GM18867 (cell line): ENCODE results near the gene ALG14.

Source experiments
- ATAC-seq: cut with Tn5 transposase; IDR thresholded peaks from one replicate; pipeline ENCODE4 v1.9.1; 2021; ENCODE audit warnings: mild to moderate bottlenecking, moderate library complexity; ENCODE audit not compliant: unreplicated experiment

Gene ALG14

DNA sequence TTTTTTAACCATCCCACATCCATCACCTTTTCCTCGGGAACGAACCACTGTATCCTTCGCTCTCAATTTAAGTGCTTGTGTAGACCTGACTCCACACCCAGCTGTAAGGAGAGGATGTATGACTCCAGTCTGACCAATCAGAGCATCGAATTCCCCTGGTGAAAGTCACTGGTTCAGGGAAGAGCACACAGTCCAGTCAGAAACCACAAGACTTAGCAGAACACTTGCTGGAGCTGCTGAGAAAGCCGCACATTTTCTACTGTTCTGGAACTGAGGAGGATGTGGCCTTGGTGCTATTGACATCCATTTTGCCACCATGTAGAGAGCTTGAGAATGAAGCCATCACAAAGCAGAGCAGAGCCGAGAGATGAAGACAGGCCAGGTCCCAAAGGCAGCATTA is 86.0 kb downstream of the ALG14 start:
- ATAC-seq, result no peak

DNA sequence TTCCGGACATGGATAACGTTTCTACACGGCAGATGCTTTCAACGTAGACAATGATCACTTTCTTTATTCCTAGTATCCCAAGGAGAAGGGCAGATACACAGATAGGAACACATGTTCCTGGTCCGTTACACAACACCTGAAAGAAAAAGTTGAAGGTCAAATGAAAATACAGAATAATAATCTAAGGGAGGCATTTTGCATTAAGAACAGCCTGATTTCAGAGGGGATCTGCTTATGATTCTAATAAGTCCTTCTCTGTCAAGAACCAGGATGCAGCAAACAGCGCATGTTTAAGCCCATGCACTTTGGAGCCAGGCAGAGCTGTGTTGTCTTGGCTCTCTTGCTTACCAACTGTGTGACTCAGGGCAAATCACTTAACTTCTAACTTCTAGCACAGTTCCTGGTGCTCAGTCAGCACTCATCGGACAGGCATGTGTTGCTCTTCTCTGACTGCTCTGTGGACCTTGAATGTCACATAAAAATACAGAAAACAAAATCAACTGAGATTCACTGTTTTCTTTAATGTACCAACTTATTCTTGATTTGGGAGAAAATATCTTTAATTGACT is 89.5 kb downstream of the ALG14 start:
- no peak for ATAC-seq

DNA sequence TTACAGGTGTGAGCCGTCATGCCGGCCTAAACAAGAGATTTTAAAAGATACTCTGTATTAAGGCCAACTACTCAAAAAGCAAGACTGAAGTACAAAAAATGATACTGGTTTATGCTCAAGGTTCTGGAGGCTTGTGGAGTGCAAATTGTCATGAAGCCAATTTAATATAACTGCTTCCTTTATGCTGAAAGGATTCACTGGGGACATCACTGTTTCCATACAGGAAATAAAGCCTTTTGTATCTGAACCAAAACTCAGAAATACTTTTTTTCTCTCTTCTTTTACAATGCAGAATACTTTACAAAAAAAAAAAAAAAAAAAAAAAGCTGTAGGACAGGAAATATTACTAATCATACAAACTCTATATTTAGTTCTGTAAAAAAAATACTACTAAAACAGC is 90.4 kb downstream of the ALG14 start:
- ATAC-seq, result no peak

- ATAC-seq, result no peak
Observed at GRCh38 chr1:94981575-94981973, 91.2 kb downstream of the ALG14 start.

GRCh38 chr1:94980582-94981574 is 91.9 kb downstream of the ALG14 start:
- ATAC-seq, result no peak

DNA sequence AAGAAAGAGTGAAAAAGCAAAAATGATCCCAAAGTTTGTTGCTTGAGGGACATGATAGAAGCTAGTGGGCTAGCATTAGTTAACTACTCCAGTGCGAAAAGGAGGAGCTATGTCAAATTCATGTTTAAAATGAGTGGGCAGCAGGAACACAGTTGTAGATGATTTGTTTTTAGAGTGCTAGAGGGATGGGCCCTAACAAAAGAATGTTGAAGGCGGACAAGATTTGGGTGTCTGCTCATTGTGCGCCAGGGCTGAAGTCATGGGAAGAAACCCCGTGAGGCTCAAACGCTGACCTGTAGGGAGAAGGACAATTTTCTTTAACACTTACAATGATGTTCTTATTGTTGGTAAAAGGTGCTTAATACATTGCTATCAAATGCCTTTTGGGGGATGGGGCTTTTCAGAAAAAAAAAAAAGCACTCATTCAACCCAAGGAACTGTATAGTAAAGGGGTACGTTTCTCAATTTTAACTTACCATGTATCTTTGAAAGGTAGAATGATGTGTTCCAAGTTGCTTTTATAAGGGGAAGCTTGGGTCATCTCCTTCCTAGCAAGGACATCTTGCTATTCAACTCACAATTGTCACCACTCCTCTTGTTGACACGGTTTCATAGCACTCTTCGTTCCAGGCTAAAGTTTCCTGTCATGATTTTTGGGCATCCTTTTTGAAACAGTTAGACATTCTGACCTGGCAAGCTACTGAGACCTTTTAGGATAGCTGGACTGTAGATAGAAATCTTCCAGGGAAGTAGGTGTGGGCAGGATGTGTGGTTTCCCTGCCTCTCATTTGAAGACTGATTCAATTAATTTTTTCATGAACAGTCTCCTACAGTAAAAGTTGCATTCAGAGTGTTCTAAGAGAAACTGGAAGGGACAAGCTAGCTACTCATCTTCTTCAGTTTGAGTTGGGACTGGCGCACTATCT is 92.8 kb downstream of the ALG14 start:
- no peak for ATAC-seq

DNA sequence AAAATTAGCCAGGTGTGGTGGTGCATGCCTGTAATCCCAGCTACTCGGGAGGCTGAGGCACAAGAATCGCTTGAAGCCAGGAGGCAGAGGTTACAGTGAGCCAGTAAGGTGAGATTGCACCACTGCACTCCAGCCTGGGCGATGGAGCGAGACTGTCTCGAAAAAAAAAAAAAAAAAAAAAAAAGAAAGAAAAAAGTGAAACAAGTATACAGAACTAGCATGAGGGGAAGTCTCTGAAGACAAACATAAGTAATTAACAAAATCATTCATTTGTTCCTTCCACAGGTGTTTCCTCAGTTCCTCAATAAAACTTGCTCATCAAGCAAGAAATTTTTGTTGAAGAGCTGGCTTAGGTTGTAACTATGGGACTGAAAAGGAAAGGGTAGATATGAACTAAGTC is 93.6 kb downstream of the ALG14 start:
- no peak for ATAC-seq

DNA sequence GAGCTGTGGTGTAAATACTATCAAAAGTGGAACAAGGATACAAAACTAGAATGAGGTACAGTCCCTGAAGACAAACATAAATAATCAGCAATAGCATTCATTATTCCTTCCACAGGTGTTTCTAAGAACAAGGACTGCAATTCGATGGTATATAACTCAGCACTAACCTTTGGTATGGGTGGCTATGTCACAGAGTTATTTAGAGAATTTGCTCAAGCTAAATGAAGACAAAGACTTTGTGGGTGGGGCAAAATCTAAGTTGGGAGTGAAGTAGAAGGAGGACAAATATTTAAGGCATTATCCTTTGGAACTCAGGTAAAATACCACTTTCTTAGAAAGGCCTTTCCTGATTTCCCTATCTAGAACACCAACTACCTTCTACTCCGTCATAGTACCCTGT is 94.3 kb downstream of the ALG14 start:
- ATAC-seq, result no peak

DNA sequence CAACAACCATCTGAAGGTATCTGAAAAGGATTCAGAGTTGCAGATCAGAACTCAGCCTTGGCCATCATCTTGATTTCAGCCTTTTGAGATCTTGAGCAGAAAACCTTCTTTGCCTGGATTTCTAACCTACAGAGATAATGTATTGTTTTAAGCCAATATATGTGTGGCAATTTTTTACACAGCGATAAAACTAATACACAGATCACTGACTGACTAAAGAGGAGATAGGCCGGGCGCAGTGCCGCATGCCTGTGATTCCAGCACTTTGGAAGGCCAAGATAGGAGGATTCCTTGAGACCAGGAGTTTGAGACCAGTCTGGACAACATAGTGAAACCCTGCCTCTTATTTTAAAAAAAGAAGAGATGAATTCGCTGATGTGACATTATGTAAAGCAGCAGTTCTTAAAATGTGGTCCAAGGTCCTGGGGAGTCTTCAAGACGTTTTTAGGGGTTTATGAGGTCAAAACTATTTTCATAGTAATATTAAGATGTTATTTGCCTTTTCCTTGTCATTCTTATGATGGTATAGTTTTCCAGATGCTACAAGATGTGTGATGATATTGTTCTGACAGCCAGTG is 95.7 kb downstream of the ALG14 start:
- no peak for ATAC-seq

DNA sequence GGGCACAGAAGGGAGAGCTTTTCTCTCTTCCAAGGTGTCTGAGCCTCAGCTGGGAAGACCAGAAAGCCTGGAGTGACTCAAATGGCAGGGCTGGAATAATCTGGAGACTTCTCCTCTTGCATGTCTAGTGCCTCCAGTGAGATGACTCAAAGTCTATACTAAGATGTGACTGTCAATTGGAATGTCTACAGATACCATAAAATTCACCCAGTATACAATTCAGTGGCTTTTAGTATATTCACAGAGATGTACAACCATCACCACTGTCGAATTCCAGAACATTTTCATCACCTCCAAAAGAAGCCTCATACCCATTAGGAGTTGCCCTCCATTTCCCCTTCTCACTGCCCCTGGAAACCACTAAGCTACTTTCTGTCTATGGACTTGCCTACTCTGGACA is 97.9 kb downstream of the ALG14 start:
- ATAC-seq, result no peak

GRCh38 chr1:94974241-94974640 is 98.5 kb downstream of the ALG14 start:
- ATAC-seq, result no peak

DNA sequence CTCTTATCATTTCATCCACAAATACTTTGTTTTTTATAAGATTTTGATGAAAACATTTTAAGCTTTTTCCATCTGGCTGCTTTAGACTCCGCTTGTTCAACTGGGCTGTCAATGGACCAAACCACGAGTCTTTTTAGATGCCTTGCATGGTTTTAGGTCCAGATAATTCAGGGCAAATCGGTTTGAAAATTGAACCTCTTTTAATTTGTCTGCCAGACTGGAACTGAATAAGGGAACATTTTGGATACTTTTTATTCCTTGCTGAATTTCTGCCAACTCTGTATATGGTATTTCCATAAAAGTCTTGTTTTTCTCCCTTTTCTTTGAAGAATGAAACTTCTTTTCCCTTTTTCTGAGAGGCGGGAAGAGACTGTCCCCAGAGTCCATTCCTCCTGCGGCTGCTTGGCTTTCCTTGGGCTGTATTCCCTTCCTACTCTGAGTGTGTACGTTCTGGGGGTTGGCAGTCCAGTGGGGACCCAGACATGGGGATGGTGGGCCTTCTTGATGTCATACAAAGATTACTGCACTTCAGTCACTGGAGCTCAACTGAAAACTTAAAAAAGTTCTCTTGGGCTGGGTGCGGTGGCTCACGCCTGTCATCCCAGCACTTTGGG is 99.3 kb downstream of the ALG14 start:
- no peak for ATAC-seq

- ATAC-seq, result no peak
Observed at GRCh38 chr1:94971491-94971924, 101.2 kb downstream of the ALG14 start.

- no peak for ATAC-seq
Observed at GRCh38 chr1:94970783-94971182, 102.0 kb downstream of the ALG14 start.

DNA sequence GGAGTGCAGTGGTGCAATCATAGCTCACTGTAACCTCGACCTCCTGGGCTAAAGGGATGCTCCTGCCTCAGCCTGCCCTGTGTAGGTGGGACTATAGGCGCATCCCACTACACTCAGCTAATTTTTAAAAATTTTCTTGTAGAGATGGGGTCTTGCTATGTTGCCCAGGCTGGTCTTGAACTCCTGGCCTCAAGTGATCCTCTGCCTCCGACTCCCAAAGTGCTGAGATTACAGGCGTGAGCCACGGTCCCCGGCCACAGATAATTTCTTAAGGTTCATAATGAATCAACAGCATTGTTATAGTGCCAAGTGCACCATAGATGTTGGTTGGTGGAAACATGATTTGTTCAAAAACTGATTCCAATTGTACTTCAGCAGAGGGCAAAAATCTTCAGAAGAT is 103.6 kb downstream of the ALG14 start:
- ATAC-seq, result no peak

DNA sequence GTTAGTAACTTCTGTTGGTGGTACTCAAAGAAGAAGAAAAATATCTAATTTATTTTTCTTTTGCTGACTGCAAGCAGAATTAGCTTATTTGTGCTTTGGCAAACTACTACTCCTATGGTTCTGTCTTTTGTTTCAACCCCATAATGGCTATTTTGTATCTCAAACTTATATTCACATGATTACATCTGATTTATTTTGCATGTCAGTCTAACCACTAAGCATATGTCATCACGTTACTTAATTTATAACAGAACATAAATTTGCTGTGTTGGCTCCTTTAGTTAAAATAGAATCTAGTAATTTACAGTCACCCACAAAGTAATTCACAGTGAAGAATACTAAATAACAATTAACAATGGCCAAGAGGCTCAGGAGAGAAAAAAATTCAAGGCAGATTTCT is 106.7 kb downstream of the ALG14 start:
- ATAC-seq, result no peak

- ATAC-seq, result no peak
Observed at GRCh38 chr1:94963864-94964263, 108.9 kb downstream of the ALG14 start.

- peak; percentile 97 for ATAC-seq
Observed at GRCh38 chr1:94962409-94963265, 110.1 kb downstream of the ALG14 start.

DNA sequence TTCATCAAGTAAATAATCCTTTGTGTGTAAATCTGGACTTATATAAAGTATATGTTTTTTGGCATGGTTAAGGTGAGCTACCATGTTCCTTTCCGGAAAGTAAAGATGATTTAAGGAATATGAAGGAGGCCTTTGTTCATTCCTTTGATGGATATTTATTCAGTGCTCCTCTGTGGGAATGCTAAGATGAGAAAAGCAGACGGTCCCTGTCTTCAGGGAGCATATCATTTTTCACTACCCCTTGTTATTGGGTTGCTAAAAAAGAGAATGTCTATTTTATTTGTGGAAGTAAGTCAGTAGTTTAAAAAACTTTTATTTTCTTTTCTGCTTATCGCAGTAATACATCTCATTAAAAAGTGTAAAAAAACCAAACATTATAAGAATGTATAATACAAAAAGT is 110.8 kb downstream of the ALG14 start:
- no peak for ATAC-seq

DNA sequence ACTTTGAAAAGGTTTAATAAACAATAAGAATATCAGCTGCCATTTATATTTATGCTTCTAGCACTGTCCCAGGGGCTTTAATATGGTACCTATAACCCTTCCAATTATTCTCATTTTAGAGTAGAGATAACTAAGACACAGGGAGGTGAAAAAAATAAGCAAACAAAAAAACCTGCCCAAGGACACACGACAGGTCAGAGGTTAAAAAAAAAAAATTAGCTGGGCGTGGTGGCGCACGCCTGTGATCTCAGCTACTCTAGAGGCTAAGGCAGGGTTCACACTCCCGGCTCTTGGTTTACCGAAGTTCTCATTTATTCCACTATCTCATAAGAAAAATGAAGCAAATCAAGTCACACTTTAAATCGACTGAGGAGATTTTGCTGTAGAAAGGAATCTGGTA is 111.2 kb downstream of the ALG14 start:
- ATAC-seq, result no peak
